Suprapubic skin (tissue), 3 donors: ENCODE results near the gene KRT23.

Experiments
- CTCF ChIP-seq, 2 donors: fragments of 200-600 bp in 1 of 2; fragments of 450-650 bp in 1 of 2; sonication (generic) in 1 of 2; IDR thresholded peaks; one replicate each; pipeline ENCODE4 v1.5.1; 2016 to 2019; ENCODE audit warnings: antibody characterized with exemption in 2 of 2, mild to moderate bottlenecking in 1 of 2, moderate library complexity in 1 of 2
- POLR2A ChIP-seq, 2 donors: fragments of 450-650 bp; IDR thresholded peaks; one replicate each; pipeline ENCODE4 v1.6.1; 2017; ENCODE audit warnings: antibody characterized with exemption in 2 of 2, mild to moderate bottlenecking in 2 of 2, moderate library complexity in 2 of 2

GRCh38 chr17:40896916-40897455 lies 40.5 kb downstream of the KRT23 start:
- TF ChIP-seq CTCF (IDR thresholded peaks at IDR 0.05) (no peak), POLR2A (IDR thresholded peaks at IDR 0.05) (no peak)
